GM12874 (cell line): ENCODE results near the gene DHPS.

ENCODE experiments used
- TF ChIP-seq, protein P1 (sequence below): IDR thresholded peaks from 2 replicates; pipeline ENCODE4 v1.5.1; 2011; ENCODE audit warnings: low read depth, mild to moderate bottlenecking, control low read depth, low read length, moderate library complexity; ENCODE audit not compliant: insufficient read depth

DHPS gene

DNA sequence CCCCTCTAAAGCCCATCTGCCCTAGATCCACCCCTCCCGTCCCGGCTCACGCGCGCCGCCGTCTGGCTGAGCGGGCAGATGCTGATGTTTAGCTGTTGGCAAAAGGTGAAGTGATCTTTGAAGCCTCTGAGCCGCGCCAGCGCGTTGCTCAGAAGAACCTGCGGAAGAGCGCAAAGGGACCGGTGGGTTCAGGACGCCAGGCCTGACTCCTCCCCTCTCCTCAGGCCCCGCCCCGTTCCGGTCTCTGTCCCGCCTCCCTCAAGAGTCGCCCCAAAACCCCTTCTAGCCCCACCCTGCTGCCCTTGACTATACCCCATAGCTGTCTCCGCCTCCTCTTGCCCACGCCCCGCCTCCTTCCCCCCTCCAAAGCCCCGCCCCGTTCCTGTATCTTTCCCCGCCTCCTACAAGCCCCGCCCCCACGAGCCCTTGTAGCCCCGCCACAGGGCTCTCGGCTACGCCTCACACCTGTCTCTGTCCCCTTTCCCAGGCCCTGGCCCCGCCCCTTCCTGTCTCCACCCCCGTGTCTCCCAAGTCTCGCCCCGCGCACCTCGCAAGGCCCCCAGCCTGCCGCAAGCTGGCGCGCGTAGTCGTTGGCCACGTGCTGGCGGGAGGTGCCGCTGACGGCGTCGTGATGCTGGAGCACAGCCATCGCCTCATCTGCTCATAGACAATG lies 24.6 kb downstream of the DHPS start:
- TF ChIP-seq, protein P1, sequence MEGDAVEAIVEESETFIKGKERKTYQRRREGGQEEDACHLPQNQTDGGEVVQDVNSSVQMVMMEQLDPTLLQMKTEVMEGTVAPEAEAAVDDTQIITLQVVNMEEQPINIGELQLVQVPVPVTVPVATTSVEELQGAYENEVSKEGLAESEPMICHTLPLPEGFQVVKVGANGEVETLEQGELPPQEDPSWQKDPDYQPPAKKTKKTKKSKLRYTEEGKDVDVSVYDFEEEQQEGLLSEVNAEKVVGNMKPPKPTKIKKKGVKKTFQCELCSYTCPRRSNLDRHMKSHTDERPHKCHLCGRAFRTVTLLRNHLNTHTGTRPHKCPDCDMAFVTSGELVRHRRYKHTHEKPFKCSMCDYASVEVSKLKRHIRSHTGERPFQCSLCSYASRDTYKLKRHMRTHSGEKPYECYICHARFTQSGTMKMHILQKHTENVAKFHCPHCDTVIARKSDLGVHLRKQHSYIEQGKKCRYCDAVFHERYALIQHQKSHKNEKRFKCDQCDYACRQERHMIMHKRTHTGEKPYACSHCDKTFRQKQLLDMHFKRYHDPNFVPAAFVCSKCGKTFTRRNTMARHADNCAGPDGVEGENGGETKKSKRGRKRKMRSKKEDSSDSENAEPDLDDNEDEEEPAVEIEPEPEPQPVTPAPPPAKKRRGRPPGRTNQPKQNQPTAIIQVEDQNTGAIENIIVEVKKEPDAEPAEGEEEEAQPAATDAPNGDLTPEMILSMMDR: no peak

DNA sequence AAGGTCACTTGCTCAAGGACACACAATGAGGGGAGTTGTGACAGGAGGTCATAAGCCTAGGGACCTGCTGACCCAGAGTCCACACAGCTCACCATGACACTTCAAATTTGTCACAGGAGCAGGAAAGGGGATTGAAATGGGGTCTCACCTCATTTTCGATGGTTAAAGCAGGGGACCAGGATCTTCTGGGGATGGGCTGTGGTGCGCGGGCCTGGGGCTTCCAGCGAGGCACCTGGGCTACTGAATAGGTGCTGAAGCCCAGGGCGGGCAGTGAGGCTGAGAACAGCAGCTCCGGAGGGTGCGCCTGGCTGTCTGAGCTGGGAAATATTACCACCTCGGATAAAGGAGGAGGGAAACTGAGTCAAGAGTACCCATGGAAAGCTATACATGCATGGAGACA lies 26.1 kb downstream of the DHPS start:
- TF ChIP-seq, protein P1: no peak

DNA sequence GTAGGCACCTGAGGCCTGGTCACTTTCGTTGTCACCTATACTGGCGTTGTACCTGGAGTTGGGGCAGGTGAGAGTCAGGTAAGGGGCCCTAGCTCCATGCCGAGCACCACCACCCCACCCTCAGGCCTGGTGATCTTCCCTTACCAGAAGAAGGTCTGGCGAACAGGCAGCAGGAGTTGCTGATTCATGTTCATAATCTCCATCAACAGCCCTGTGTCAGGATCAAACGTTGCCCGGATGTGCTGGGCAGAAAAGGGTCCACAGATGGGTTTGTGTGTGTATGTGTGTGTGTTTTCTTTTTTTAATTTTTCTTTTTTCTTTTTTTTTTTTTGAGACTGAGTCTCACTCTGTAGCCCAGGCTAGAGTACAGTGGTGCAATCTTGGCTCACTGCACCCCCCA lies 29.5 kb downstream of the DHPS start:
- TF ChIP-seq, protein P1: no peak

DNA sequence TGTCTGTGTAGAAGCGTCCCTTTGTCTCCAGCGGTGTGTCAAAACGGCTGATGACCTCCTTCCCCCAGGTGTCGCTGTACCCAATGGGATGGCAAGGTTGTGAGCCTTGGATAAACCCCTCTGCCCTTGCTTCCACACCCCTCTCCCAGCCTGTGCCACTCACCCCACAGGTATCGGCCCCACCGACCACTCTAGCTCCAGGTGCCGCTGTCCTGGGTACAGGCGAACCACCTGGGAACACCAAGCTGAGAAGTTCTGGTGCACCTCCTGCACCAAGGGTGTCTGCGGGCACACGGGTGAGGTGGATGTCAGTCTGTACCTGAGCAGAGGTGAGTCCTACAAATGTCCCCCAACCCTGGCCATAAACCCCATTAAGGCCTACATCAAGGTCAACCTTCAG lies 31.7 kb downstream of the DHPS start:
- TF ChIP-seq, protein P1: no peak

DNA sequence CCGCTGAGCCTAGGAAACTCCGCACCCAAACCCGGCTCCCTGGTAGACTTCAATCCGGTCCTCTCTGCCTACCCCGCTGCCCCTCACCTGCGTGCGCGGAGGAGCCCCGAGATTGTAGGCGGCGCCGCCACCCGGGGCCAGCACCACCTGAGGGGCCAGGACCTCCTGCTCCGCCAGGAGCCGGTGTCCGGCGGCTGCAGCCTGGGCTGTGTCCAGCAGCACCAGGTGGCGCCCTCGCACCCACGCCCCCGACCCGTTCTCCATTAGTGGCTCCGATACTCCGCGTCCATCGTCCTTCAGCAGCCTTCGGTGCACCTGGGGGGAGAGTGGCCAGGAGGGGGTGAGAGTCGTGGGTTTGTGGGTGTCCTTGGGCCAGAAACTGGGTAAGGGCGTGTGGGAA lies 33.6 kb downstream of the DHPS start:
- TF ChIP-seq, protein P1: no peak

DNA sequence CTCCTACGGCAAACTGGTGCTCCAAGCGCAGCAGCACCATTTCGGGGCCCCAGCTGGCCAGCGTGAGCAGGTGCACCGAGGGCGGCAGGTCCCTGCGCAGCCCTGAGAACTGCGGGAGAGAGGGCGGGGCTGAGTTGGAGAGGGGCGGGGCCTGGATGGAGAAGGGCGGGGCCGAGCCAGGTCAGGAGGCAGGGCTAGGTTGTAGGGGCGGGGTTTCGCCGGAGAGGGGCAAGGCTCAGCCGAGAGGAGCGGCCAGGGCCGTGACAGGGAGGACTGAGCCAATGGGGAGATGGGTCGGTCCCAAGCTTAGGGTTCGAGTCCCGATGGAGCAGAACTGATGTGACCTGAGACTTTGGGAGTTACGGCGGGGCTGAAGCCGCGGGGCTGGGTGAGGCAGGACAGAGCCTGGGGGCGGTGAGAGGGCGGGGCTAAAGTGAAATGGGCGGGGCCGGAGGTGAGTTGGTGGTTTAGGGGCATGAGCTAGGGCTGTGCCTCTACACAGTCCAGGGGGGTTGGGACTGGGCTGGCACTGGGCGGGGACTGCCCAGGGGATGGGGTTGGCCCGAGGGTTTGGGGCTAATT lies 34.1 kb downstream of the DHPS start:
- TF ChIP-seq, protein P1: no peak

DNA sequence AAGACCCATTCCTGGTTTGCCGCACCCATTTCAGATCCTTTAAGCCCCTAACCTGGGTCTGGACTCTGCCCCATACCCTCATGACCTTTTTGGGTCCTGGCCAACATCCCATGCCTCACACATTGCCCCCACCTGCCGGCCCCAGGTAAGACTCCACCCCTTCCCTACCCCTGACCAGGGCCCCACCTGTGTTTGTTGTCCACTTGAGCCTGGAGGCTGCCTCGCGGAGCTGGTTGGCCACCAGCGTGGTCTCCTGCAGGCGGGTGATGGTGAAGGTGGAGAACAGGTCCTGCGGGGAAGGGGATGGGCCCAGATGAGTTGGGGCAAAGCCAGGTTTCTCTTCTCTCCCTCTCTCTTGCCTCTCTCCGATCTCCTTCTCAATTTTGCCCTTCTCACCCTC lies 34.6 kb downstream of the DHPS start:
- TF ChIP-seq, protein P1: no peak

DNA sequence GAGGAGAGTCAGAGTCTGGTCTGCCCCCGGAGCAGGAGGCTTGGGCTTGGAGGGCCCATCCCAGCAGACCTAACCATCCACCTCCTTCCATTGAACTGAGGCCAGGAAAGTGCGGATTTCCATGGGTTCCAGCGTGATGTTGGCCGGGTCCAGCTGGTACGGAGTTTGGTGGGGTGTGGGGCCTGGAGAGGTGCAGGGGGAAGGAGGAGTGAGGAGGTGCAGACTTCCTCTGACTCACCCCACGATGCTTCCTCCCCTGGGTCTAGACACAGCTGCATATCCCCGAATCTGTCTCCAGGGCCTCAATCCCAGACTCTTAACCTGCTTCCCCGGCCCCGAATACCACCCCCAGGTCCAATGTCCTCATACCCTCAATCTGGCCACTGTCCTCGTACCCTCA lies 35.1 kb downstream of the DHPS start:
- TF ChIP-seq, protein P1: no peak
